WTC11 (cell line): ENCODE data around the gene ELF5. TPM values are rescaled to one million over a fixed set of nuclear protein-coding genes. Genes with fewer than 3 reads are reported as not detected.

Source experiments
- ATAC-seq: fragments of 200-7000 bp; cut with Tn5 transposase; 2 replicates; pipeline ENCODE4 v1.10.0; 2021; ENCODE audit warnings: mild to moderate bottlenecking, moderate library complexity
- CTCF ChIA-PET: fragments of 300-600 bp; sonication (Branson Sonifier 250); formaldehyde crosslinking; loops from one replicate; lab custom pipeline; 2021; ENCODE audit warnings: antibody characterized with exemption; lab: Charles Lee
- POLR2A ChIA-PET: fragments of 350-600 bp; sonication (Branson Sonifier 250); formaldehyde crosslinking; loops from one replicate; lab custom pipeline; 2021; ENCODE audit warnings: antibody characterized with exemption; lab: Charles Lee
- DNase-seq: peaks from one replicate; pipeline ENCODE4 v3.0.0; 2021; ENCODE audit warnings: low spot score
- H3K27ac Mint-ChIP-seq: 2 replicates; pipeline ENCODE4 v1.8.0; 2021; ENCODE audit warnings: mixed read lengths
- H3K27me3 Mint-ChIP-seq: 2 replicates; pipeline ENCODE4 v1.8.0; 2021; ENCODE audit warnings: low read depth, mild to moderate bottlenecking, moderate library complexity, mixed read lengths
- H3K36me3 Mint-ChIP-seq: 2 replicates; pipeline ENCODE4 v1.8.0; 2021; ENCODE audit warnings: mixed read lengths
- H3K4me1 Mint-ChIP-seq: 2 replicates; pipeline ENCODE4 v1.8.0; 2022; ENCODE audit warnings: mixed read lengths
- H3K4me3 Mint-ChIP-seq: 2 replicates; pipeline ENCODE4 v1.8.0; 2021; ENCODE audit warnings: mild to moderate bottlenecking, moderate library complexity, mixed read lengths
- H3K9me3 Mint-ChIP-seq: 2 replicates; pipeline ENCODE4 v1.8.0; 2021; ENCODE audit warnings: mixed read lengths
- EMX1 ChIP-seq: fragments of 250-450 bp; sonication (Bioruptor Pico); IDR thresholded peaks from 2 replicates; pipeline ENCODE4 v1.8.0; 2021; ENCODE audit warnings: mild to moderate bottlenecking
- JUN ChIP-seq: sonication (generic); formaldehyde crosslinking; IDR thresholded peaks from 2 replicates; pipeline ENCODE4 v1.8.0; 2023; ENCODE audit warnings: mild to moderate bottlenecking, missing genetic modification reagents
- MXD4 ChIP-seq: fragments of 250-450 bp; sonication (Bioruptor Pico); IDR thresholded peaks from 2 replicates; pipeline ENCODE4 v1.8.0; 2021; ENCODE audit warnings: mild to moderate bottlenecking, moderate library complexity, borderline replicate concordance
- MYBL2 ChIP-seq: sonication (generic); formaldehyde crosslinking; IDR thresholded peaks from 2 replicates; pipeline ENCODE4 v1.8.1; 2023; ENCODE audit warnings: mild to moderate bottlenecking, moderate library complexity, missing genetic modification reagents
- NFATC4 ChIP-seq: fragments of 250-450 bp; sonication (Bioruptor Pico); IDR thresholded peaks from 2 replicates; pipeline ENCODE4 v1.9.0; 2021; ENCODE audit warnings: mild to moderate bottlenecking
- RORB ChIP-seq: fragments of 250-450 bp; sonication (Bioruptor Pico); IDR thresholded peaks from 2 replicates; pipeline ENCODE4 v1.9.0; 2021; ENCODE audit warnings: mild to moderate bottlenecking
- SMAD3 ChIP-seq: sonication (generic); formaldehyde crosslinking; IDR thresholded peaks from 2 replicates; pipeline ENCODE4 v1.8.0; 2022; ENCODE audit warnings: missing genetic modification reagents, mild to moderate bottlenecking, borderline replicate concordance
- SOX15 ChIP-seq: fragments of 250-450 bp; sonication (Bioruptor Pico); IDR thresholded peaks from 2 replicates; pipeline ENCODE4 v1.9.0; 2021; ENCODE audit warnings: mild to moderate bottlenecking
- ZNF671 ChIP-seq: fragments of 250-450 bp; sonication (Bioruptor Pico); IDR thresholded peaks from 2 replicates; pipeline ENCODE4 v1.8.0; 2021; ENCODE audit warnings: mild to moderate bottlenecking
- total RNA-seq: library from RNA; stranded (reverse); gene quantifications from 3 replicates; pipeline ENCODE4 v1.2.3, GENCODE V29; 2021
- TF ChIP-seq, protein P1 (sequence below): fragments of 250-450 bp; sonication (Bioruptor Pico); IDR thresholded peaks from 2 replicates; pipeline ENCODE4 v1.8.0; 2021; ENCODE audit warnings: mild to moderate bottlenecking
- TF ChIP-seq, protein P2 (sequence below): sonication (generic); formaldehyde crosslinking; IDR thresholded peaks from 2 replicates; pipeline ENCODE4 v1.8.1; 2023; ENCODE audit warnings: mild to moderate bottlenecking, missing genetic modification reagents
- TF ChIP-seq, protein P3 (sequence below): sonication (generic); formaldehyde crosslinking; IDR thresholded peaks from 2 replicates; pipeline ENCODE4 v1.8.1; 2022; ENCODE audit warnings: low read depth, mild to moderate bottlenecking, moderate library complexity, missing genetic modification reagents, borderline replicate concordance
- TF ChIP-seq, protein P4 (sequence below): fragments of 250-450 bp; sonication (Bioruptor Pico); IDR thresholded peaks from 2 replicates; pipeline ENCODE4 v1.9.0; 2021; ENCODE audit warnings: moderate library complexity, mild to moderate bottlenecking, inconsistent platforms, borderline replicate concordance
- TF ChIP-seq, protein P5 (sequence below): fragments of 250-450 bp; sonication (Bioruptor Pico); IDR thresholded peaks from 2 replicates; pipeline ENCODE4 v1.9.0; 2021; ENCODE audit warnings: mild to moderate bottlenecking, borderline replicate concordance
- TF ChIP-seq, protein P6 (sequence below): sonication (generic); formaldehyde crosslinking; conservative IDR thresholded peaks from 2 replicates; pipeline ENCODE4 v1.8.1; 2023; ENCODE audit warnings: mild to moderate bottlenecking, low read depth, missing genetic modification reagents, moderate library complexity
- TF ChIP-seq, protein P7 (sequence below): sonication (generic); formaldehyde crosslinking; IDR thresholded peaks from 2 replicates; pipeline ENCODE4 v1.8.0; 2023; ENCODE audit warnings: missing genetic modification reagents

The ELF5 gene
- total RNA-seq, 1 experiment from 2014 or later = not detected

DNA sequence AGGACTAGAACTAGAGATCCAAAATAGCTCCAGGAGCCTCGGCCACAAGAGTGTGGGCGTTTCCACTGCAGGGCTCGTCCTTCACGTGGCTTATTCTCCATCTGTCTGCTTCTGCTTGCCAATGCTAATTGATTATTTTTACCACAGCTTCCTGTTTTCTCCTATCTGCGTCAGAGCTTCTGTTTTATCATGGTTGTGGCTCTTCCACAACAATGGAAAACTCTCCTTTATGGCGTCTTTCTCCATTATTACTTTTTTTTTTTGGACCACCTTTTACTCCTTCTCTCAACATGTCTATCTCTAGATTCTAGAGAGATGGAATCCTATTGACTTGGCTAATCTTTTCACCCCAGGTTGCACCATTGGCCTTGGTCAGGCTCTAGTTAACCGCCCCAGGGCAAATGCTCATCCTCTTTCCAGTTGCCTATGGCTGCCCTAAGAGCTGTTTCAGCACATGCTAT is 49.0 kb downstream of the ELF5 start (continued):
- TF ChIP-seq, protein P1, sequence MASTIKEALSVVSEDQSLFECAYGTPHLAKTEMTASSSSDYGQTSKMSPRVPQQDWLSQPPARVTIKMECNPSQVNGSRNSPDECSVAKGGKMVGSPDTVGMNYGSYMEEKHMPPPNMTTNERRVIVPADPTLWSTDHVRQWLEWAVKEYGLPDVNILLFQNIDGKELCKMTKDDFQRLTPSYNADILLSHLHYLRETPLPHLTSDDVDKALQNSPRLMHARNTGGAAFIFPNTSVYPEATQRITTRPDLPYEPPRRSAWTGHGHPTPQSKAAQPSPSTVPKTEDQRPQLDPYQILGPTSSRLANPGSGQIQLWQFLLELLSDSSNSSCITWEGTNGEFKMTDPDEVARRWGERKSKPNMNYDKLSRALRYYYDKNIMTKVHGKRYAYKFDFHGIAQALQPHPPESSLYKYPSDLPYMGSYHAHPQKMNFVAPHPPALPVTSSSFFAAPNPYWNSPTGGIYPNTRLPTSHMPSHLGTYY (CRISPR knock-in tag) = no peak
- TF ChIP-seq SMAD3 (CRISPR knock-in tag) (no peak), EMX1 (no peak), ZNF671 (CRISPR knock-in tag) (no peak), NFATC4 (CRISPR knock-in tag) (no peak)
- TF ChIP-seq, protein P2, sequence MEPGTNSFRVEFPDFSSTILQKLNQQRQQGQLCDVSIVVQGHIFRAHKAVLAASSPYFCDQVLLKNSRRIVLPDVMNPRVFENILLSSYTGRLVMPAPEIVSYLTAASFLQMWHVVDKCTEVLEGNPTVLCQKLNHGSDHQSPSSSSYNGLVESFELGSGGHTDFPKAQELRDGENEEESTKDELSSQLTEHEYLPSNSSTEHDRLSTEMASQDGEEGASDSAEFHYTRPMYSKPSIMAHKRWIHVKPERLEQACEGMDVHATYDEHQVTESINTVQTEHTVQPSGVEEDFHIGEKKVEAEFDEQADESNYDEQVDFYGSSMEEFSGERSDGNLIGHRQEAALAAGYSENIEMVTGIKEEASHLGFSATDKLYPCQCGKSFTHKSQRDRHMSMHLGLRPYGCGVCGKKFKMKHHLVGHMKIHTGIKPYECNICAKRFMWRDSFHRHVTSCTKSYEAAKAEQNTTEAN = no peak
- TF ChIP-seq, protein P3, sequence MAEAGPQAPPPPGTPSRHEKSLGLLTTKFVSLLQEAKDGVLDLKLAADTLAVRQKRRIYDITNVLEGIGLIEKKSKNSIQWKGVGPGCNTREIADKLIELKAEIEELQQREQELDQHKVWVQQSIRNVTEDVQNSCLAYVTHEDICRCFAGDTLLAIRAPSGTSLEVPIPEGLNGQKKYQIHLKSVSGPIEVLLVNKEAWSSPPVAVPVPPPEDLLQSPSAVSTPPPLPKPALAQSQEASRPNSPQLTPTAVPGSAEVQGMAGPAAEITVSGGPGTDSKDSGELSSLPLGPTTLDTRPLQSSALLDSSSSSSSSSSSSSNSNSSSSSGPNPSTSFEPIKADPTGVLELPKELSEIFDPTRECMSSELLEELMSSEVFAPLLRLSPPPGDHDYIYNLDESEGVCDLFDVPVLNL (CRISPR knock-in tag) = no peak
- TF ChIP-seq, protein P4, sequence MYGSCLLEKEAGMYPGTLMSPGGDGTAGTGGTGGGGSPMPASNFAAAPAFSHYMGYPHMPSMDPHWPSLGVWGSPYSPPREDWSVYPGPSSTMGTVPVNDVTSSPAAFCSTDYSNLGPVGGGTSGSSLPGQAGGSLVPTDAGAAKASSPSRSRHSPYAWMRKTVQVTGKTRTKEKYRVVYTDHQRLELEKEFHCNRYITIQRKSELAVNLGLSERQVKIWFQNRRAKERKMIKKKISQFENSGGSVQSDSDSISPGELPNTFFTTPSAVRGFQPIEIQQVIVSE (CRISPR knock-in tag) = no peak
- TF ChIP-seq, protein P5, sequence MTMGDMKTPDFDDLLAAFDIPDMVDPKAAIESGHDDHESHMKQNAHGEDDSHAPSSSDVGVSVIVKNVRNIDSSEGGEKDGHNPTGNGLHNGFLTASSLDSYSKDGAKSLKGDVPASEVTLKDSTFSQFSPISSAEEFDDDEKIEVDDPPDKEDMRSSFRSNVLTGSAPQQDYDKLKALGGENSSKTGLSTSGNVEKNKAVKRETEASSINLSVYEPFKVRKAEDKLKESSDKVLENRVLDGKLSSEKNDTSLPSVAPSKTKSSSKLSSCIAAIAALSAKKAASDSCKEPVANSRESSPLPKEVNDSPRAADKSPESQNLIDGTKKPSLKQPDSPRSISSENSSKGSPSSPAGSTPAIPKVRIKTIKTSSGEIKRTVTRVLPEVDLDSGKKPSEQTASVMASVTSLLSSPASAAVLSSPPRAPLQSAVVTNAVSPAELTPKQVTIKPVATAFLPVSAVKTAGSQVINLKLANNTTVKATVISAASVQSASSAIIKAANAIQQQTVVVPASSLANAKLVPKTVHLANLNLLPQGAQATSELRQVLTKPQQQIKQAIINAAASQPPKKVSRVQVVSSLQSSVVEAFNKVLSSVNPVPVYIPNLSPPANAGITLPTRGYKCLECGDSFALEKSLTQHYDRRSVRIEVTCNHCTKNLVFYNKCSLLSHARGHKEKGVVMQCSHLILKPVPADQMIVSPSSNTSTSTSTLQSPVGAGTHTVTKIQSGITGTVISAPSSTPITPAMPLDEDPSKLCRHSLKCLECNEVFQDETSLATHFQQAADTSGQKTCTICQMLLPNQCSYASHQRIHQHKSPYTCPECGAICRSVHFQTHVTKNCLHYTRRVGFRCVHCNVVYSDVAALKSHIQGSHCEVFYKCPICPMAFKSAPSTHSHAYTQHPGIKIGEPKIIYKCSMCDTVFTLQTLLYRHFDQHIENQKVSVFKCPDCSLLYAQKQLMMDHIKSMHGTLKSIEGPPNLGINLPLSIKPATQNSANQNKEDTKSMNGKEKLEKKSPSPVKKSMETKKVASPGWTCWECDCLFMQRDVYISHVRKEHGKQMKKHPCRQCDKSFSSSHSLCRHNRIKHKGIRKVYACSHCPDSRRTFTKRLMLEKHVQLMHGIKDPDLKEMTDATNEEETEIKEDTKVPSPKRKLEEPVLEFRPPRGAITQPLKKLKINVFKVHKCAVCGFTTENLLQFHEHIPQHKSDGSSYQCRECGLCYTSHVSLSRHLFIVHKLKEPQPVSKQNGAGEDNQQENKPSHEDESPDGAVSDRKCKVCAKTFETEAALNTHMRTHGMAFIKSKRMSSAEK (CRISPR knock-in tag) = no peak

DNA sequence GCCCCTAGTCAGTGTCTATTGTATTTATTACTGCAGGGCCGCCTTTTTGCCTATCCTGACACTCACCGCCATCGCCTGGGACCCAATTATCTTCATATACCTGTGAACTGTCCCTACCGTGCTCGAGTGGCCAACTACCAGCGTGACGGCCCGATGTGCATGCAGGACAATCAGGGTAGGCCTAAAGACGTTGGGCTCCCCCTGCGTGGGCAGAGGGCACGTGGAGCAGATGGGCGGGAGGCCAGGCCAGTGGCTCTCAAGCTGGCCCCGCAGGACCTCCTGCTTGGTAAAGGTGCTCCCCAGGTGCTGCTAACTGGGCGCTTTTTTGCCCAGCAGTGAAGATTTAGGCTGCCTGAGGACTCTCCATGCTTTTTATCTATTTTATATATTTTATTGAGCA is 52.4 kb downstream of the ELF5 start:
- Mint-ChIP-seq H3K36me3 (peaks cover 33% of the 10 kb centered on the region), H3K4me1 (peaks cover 8% of the 10 kb centered on the region)
- CTCF ChIA-PET = no interaction called here

More for the DNA sequence above, 52.4 kb downstream of the ELF5 start:
- H3K9me3 Mint-ChIP-seq = peaks cover 9% of the 10 kb centered on the region
- POLR2A ChIA-PET = no interaction called here
- H3K27me3 Mint-ChIP-seq = no peaks in the 10 kb centered on the region
- ATAC-seq = no peak
- TF ChIP-seq MXD4 (CRISPR knock-in tag) = no peak
- TF ChIP-seq, protein P6, sequence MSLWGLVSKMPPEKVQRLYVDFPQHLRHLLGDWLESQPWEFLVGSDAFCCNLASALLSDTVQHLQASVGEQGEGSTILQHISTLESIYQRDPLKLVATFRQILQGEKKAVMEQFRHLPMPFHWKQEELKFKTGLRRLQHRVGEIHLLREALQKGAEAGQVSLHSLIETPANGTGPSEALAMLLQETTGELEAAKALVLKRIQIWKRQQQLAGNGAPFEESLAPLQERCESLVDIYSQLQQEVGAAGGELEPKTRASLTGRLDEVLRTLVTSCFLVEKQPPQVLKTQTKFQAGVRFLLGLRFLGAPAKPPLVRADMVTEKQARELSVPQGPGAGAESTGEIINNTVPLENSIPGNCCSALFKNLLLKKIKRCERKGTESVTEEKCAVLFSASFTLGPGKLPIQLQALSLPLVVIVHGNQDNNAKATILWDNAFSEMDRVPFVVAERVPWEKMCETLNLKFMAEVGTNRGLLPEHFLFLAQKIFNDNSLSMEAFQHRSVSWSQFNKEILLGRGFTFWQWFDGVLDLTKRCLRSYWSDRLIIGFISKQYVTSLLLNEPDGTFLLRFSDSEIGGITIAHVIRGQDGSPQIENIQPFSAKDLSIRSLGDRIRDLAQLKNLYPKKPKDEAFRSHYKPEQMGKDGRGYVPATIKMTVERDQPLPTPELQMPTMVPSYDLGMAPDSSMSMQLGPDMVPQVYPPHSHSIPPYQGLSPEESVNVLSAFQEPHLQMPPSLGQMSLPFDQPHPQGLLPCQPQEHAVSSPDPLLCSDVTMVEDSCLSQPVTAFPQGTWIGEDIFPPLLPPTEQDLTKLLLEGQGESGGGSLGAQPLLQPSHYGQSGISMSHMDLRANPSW (CRISPR knock-in tag) = no peak
- no peak for TF ChIP-seq MYBL2 (CRISPR knock-in tag)
- TF ChIP-seq, protein P2 = no peak
- TF ChIP-seq SOX15 = no peak
- TF ChIP-seq, protein P7, sequence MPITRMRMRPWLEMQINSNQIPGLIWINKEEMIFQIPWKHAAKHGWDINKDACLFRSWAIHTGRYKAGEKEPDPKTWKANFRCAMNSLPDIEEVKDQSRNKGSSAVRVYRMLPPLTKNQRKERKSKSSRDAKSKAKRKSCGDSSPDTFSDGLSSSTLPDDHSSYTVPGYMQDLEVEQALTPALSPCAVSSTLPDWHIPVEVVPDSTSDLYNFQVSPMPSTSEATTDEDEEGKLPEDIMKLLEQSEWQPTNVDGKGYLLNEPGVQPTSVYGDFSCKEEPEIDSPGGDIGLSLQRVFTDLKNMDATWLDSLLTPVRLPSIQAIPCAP (CRISPR knock-in tag) = no peak
- no peak for TF ChIP-seq RORB (CRISPR knock-in tag)
- no peak for TF ChIP-seq JUN (CRISPR knock-in tag)
- no peak overlapping the region for H3K4me3 Mint-ChIP-seq
- no peak overlapping the region for H3K27ac Mint-ChIP-seq
- no peak for DNase-seq
